ENCODE measurements around the gene CD300C. TPM values are rescaled to one million over a fixed set of nuclear protein-coding genes. Genes with fewer than 3 reads are reported as not detected.

The CD300C gene
- total and polyA plus RNA-seq, 10 of the 15 experiments (the other 5 are each of a cell fraction or from before 2014, with no cell fraction given) = 0.12 to 0.38 (median 0.23) TPM; not detected in 3

- ChIA-PET POLR2A (no interaction called here), RAD21 (ENCODE audit: unreplicated experiment) (no interaction called here), CTCF (interaction anchor here (1.5 kb wide), 1 partner anchor 171 kb away, joined by 4 read pairs; no protein-coding TSS in a partner anchor), SMC1A (ENCODE audit: uncharacterized antibody, unreplicated experiment) (no interaction called here)
- FAIRE-seq = no peak
- DNase-seq (ENCODE audit: low read depth, low spot score) = no peak
- 7% methylated on average over 10 of the region's 10 CpGs for WGBS (ENCODE audit: insufficient coverage, insufficient replicate concordance, low lambda C conversion rate, missing lambda C conversion rate)
- Histone ChIP-seq H3K27ac (ENCODE audit: control insufficient read depth, insufficient read depth) (no peak overlapping the region), H3K4me1 (ENCODE audit: control insufficient read depth, insufficient read depth, low read length) (no peaks in the 10 kb centered on the region), H2AFZ (ENCODE audit: control insufficient read depth, low read depth, low read length) (no peak overlapping the region), H3K79me2 (ENCODE audit: control insufficient read depth, insufficient read depth, low read length) (no peaks in the 10 kb centered on the region), H3K27me3 (replicated peaks in 1 of 2; ENCODE audit: control insufficient read depth in 2 of 2, insufficient read depth in 2 of 2, low read length in 1 of 2) (peaks cover 0 to 2% of the 10 kb centered on the region in 2 experiments; a peak in 2 of 4 replicates), H3K4me3 (no peak overlapping the region), H4K20me1 (ENCODE audit: control insufficient read depth, insufficient read depth) (no peaks in the 10 kb centered on the region), H3K4me2 (ENCODE audit: control insufficient read depth, insufficient read depth) (no peak overlapping the region), H3K9me3 (replicated peaks; ENCODE audit: control insufficient read depth, insufficient read depth, low read length) (no peaks in the 10 kb centered on the region), H3K9ac (ENCODE audit: control insufficient read depth, insufficient read depth, low read length) (no peak overlapping the region), H3K36me3 (ENCODE audit: control insufficient read depth in 2 of 2, insufficient read depth in 2 of 2, low read length in 1 of 2) (no peaks in the 10 kb centered on the region)
- BruUV-seq (replicated peaks) = no TSS peak
- in situ Hi-C loops (cut with MboI) (no loop called here), intact Hi-C loops (cut with micrococcal nuclease; ENCODE audit: unreplicated experiment) (no loop called here)
- no peak for ATAC-seq
- TF ChIP-seq ZSCAN29 (IDR thresholded peaks at IDR 0.05) = no peak
- TF ChIP-seq IKZF2 (IDR thresholded peaks at IDR 0.05) = no peak
- no peak for TF ChIP-seq MEF2A (IDR thresholded peaks at IDR 0.05; ENCODE audit: insufficient read depth, low read depth, low read length)
- no peak for TF ChIP-seq JUNB (IDR thresholded peaks at IDR 0.05)
- TF ChIP-seq, protein P1, sequence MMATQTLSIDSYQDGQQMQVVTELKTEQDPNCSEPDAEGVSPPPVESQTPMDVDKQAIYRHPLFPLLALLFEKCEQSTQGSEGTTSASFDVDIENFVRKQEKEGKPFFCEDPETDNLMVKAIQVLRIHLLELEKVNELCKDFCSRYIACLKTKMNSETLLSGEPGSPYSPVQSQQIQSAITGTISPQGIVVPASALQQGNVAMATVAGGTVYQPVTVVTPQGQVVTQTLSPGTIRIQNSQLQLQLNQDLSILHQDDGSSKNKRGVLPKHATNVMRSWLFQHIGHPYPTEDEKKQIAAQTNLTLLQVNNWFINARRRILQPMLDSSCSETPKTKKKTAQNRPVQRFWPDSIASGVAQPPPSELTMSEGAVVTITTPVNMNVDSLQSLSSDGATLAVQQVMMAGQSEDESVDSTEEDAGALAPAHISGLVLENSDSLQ (IDR thresholded peaks at IDR 0.05) = no peak
- TF ChIP-seq NFIC (IDR thresholded peaks at IDR 0.05; ENCODE audit: low read depth, low read length) = no peak
- TF ChIP-seq, protein P2, sequence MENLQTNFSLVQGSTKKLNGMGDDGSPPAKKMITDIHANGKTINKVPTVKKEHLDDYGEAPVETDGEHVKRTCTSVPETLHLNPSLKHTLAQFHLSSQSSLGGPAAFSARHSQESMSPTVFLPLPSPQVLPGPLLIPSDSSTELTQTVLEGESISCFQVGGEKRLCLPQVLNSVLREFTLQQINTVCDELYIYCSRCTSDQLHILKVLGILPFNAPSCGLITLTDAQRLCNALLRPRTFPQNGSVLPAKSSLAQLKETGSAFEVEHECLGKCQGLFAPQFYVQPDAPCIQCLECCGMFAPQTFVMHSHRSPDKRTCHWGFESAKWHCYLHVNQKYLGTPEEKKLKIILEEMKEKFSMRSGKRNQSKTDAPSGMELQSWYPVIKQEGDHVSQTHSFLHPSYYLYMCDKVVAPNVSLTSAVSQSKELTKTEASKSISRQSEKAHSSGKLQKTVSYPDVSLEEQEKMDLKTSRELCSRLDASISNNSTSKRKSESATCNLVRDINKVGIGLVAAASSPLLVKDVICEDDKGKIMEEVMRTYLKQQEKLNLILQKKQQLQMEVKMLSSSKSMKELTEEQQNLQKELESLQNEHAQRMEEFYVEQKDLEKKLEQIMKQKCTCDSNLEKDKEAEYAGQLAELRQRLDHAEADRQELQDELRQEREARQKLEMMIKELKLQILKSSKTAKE (IDR thresholded peaks at IDR 0.05; ENCODE audit: low read depth, poor library complexity, severe bottlenecking) = no peak
- TF ChIP-seq SMAD5 (IDR thresholded peaks at IDR 0.05; ENCODE audit: low read depth) = no peak
- TF ChIP-seq MEF2B (IDR thresholded peaks at IDR 0.05; ENCODE audit: partially characterized antibody, poor library complexity, severe bottlenecking) = no peak
- no peak for TF ChIP-seq MTA2 (IDR thresholded peaks at IDR 0.05; ENCODE audit: low read depth)
These were observed 6.6 kb downstream of the CD300C start for GRCh38 chr17:74539281-74539820.

Data from GM12878 (cell line).